B cell (primary cell): ENCODE results near the gene CSTF1. TPM values are rescaled to one million over a fixed set of nuclear protein-coding genes. Genes with fewer than 3 reads are reported as not detected.

Experiments used
- ATAC-seq: fragments of 200-7000 bp; cut with Tn5 transposase; one replicate; pipeline ENCODE4 v1.10.0; 2021; ENCODE audit warnings: low read depth, mild to moderate bottlenecking, moderate number of reproducible peaks, moderate library complexity
- CTCF ChIA-PET: fragments of 350-600 bp; sonication (Branson Sonifier 250); formaldehyde crosslinking; loops from one replicate; lab custom pipeline; 2021; ENCODE audit warnings: antibody characterized with exemption, inconsistent platforms; lab: Charles Lee
- POLR2A ChIA-PET: fragments of 350-600 bp; sonication (Branson Sonifier 250); formaldehyde crosslinking; loops from one replicate; lab custom pipeline; 2021; ENCODE audit warnings: antibody characterized with exemption; lab: Charles Lee
- DNase-seq: peaks from one replicate; pipeline ENCODE4 v3.0.0; 2013
- H2AFZ ChIP-seq: 2 replicates; pipeline ENCODE4 v1.6.1; 2012; ENCODE audit warnings: mild to moderate bottlenecking, low read depth, low read length; ENCODE audit not compliant: insufficient read depth, poor library complexity, severe bottlenecking
- H3K27ac ChIP-seq, 2 donors: 1 replicate in 1 of 2; 2 replicates in 1 of 2; pipeline ENCODE4 v1.5.1; 2012 to 2013; ENCODE audit warnings: low read length in 2 of 2, mild to moderate bottlenecking in 2 of 2, moderate library complexity in 1 of 2
- H3K27me3 ChIP-seq, 4 experiments: fragments of 200-600 bp in 1 of 4; sonication (generic) in 1 of 4; replicated peaks in 1 of 4; 1 replicate in 2 of 4; 2 replicates in 2 of 4; pipeline versions ENCODE4 v1.6.1 to v1.7.0; 2013 to 2016; ENCODE audit warnings: low read length in 3 of 4, mild to moderate bottlenecking in 2 of 4, mixed read lengths in 1 of 4, moderate library complexity in 1 of 4; ENCODE audit not compliant: insufficient read depth in 4 of 4, control insufficient read depth in 3 of 4; ENCODE audit errors: control extremely low read depth in 1 of 4
- H3K36me3 ChIP-seq, 2 experiments: replicated peaks in 1 of 2; 1 replicate in 1 of 2; 2 replicates in 1 of 2; pipeline versions ENCODE4 v1.6.1 to v1.7.1; 2013; ENCODE audit warnings: low read length in 1 of 2; ENCODE audit not compliant: insufficient read depth in 2 of 2, control insufficient read depth in 1 of 2; ENCODE audit errors: control extremely low read depth in 1 of 2, extremely low read depth in 1 of 2
- H3K4me1 ChIP-seq, 2 donors: fragments of 200-600 bp in 1 of 2; sonication (generic) in 1 of 2; 1 replicate in 1 of 2; 2 replicates in 1 of 2; pipeline versions ENCODE4 v1.5.1 to v1.6.1; 2013 to 2017; ENCODE audit warnings: low read length in 2 of 2; ENCODE audit not compliant: control insufficient read depth in 2 of 2, insufficient read depth in 2 of 2
- H3K4me2 ChIP-seq: replicated peaks from 2 replicates; pipeline ENCODE3; 2012; ENCODE audit warnings: mild to moderate bottlenecking, low read depth, low read length; ENCODE audit not compliant: poor library complexity, severe bottlenecking
- H3K4me3 ChIP-seq, 5 experiments: fragments of 200-600 bp in 1 of 5; sonication (generic) in 1 of 5; 1 replicate in 3 of 5; 2 replicates in 2 of 5; pipeline versions ENCODE4 v1.5.1 to v1.7.0; 2011 to 2016; ENCODE audit warnings: low read length in 4 of 5, mild to moderate bottlenecking in 4 of 5, low read depth in 2 of 5, control low read depth in 1 of 5, moderate library complexity in 1 of 5; ENCODE audit not compliant: insufficient read depth in 1 of 5; ENCODE audit errors: control extremely low read depth in 1 of 5, extremely low read depth in 1 of 5
- H3K79me2 ChIP-seq: fragments of 200-600 bp; sonication (generic); one replicate; pipeline ENCODE4 v1.6.0; 2016; ENCODE audit warnings: low read length; ENCODE audit not compliant: control insufficient read depth, insufficient read depth
- H3K9ac ChIP-seq: fragments of 200-600 bp; sonication (generic); 2 replicates; pipeline ENCODE4 v1.6.1; 2017; ENCODE audit warnings: mild to moderate bottlenecking, low read length, moderate library complexity
- H3K9me3 ChIP-seq, 3 donors: one replicate each; pipeline versions ENCODE4 v1.6.1 to v1.7.1; 2013; ENCODE audit warnings: low read length in 2 of 3; ENCODE audit not compliant: control insufficient read depth in 2 of 3, insufficient read depth in 1 of 3; ENCODE audit errors: control extremely low read depth in 1 of 3
- H4K20me1 ChIP-seq: 2 replicates; pipeline ENCODE4 v1.6.0; 2012; ENCODE audit warnings: mild to moderate bottlenecking, low read length; ENCODE audit not compliant: insufficient read depth, control insufficient read depth, poor library complexity, severe bottlenecking
- H3K27ac Mint-ChIP-seq: one replicate; pipeline ENCODE4 v1.8.0; 2021; ENCODE audit warnings: mixed read lengths
- H3K27me3 Mint-ChIP-seq: one replicate; pipeline ENCODE4 v1.8.0; 2021; ENCODE audit warnings: mixed read lengths
- H3K4me1 Mint-ChIP-seq: one replicate; pipeline ENCODE4 v1.8.0; 2021; ENCODE audit warnings: mixed read lengths
- H3K4me3 Mint-ChIP-seq: one replicate; pipeline ENCODE4 v1.8.0; 2021; ENCODE audit warnings: mixed read lengths
- H3K9me3 Mint-ChIP-seq: one replicate; pipeline ENCODE4 v1.8.0; 2022; ENCODE audit warnings: mixed read lengths; ENCODE audit not compliant: insufficient read depth
- EZH2 ChIP-seq: IDR thresholded peaks from 2 replicates; pipeline ENCODE4 v1.6.1; 2012; ENCODE audit warnings: borderline replicate concordance, low read depth, mild to moderate bottlenecking, moderate library complexity, low read length; ENCODE audit not compliant: insufficient read depth, poor library complexity, severe bottlenecking
- WGBS: methylation state at CpG from one replicate; pipeline ENCODE4 v1.1.5; 2013; ENCODE audit warnings: missing lambda C conversion rate; ENCODE audit not compliant: insufficient coverage; 5-methylcytosine and 5-hydroxymethylcytosine counted together
- intact Hi-C: fragments of 100-400 bp; cut with micrococcal nuclease; formaldehyde crosslinking; loops from one replicate; pipeline ENCODE4 v1.10.0; 2022
- polyA minus RNA-seq: library from RNA; depleted of rRNA, polyadenylated mRNA; stranded (reverse); fragments of >200 nt; gene quantifications from 2 replicates; pipeline ENCODE4 v1.2.3, GENCODE V29; 2012
- polyA plus RNA-seq: library from polyadenylated mRNA; depleted of rRNA; stranded (reverse); fragments of >200 nt; gene quantifications from 2 replicates; pipeline ENCODE4 v1.2.3, GENCODE V29; 2012
- total RNA-seq, 2 donors: library from RNA; stranded (reverse); fragments of 120-200 nt in 1 of 2; gene quantifications; 1 replicate in 1 of 2; 2 replicates in 1 of 2; pipeline versions ENCODE4 v1.2.3 to v1.2.4, GENCODE V29; 2013 to 2022
- TF ChIP-seq, protein P1 (sequence below): fragments of 200-600 bp; IDR thresholded peaks from one replicate; pipeline ENCODE4 v1.8.0; 2022; ENCODE audit warnings: antibody characterized with exemption, mild to moderate bottlenecking

Gene CSTF1
- total RNA-seq (31.9 and 33.8 TPM in 2 replicates), polyA plus RNA-seq (12.4 and 18.3 TPM in 2 replicates), polyA minus RNA-seq (18.3 and 21.9 TPM in 2 replicates)
- total RNA-seq (2013), result 29.6 TPM

DNA sequence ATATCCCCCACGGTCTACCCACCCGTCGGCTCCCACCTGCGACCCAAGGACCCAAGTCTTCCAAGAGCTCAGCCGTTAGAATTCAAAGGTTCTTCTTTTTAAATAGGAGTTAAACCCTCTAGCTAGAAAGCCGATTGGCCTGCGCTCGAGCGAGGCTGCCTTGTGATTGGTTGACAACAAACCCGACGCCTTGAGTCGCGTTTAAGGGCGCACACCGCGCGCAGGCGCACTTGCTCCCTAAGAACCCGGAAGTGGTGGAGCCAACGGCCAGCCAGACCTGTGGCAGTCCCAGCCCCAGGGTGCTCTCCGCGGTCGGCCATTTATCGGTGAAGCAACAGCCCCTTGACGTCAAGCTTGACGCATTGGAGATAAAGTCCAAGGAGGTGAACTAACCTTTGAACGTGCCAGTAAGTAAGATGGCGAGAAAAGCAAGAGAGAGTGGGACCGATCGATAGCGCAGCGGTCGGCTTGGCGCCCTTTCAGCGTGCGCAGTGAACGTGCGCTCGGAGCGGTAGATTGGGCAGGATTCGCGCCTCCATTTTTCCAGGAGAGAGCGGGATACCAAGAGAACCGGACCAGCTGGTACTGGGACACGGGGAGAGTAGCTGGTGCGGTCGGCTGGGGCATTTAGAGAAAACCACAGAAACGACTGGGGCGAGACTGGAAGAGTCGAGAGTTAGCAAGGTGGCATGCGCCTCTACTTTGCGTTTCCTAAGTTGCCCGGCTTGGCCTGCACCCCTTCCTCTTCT lies at the start of gene CSTF1, which contains the start of gene AURKA:
CSTF1 (plus strand) TSS at position 514 of the 749 bp plus-strand sequence. CDS start 2,908 bp downstream, outside the sequence.
AURKA (minus strand) TSS at position 84 of the 749 bp plus-strand sequence. CDS start 4,018 bp downstream, outside the sequence.
- Mint-ChIP-seq H3K9me3 (no peaks in the 10 kb centered on the region), H3K4me1 (peaks cover 18% of the 10 kb centered on the region), H3K4me3 (no peak within 1 kb of the TSS), H3K27me3 (no peaks in the 10 kb centered on the region), H3K27ac (no peak within 1 kb of the TSS)
- intact Hi-C loops, result loop anchor here (1.0 to 10.0 kb wide), 3 partner anchors 34 to 1322 kb away; partner anchors contain the start of genes FAM210B, PMEPA1 and RTF2
- TF ChIP-seq, protein P1, sequence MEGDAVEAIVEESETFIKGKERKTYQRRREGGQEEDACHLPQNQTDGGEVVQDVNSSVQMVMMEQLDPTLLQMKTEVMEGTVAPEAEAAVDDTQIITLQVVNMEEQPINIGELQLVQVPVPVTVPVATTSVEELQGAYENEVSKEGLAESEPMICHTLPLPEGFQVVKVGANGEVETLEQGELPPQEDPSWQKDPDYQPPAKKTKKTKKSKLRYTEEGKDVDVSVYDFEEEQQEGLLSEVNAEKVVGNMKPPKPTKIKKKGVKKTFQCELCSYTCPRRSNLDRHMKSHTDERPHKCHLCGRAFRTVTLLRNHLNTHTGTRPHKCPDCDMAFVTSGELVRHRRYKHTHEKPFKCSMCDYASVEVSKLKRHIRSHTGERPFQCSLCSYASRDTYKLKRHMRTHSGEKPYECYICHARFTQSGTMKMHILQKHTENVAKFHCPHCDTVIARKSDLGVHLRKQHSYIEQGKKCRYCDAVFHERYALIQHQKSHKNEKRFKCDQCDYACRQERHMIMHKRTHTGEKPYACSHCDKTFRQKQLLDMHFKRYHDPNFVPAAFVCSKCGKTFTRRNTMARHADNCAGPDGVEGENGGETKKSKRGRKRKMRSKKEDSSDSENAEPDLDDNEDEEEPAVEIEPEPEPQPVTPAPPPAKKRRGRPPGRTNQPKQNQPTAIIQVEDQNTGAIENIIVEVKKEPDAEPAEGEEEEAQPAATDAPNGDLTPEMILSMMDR, result no peak
- TF ChIP-seq EZH2, result no peak
- under 1% methylated on average over 52 of the region's 53 CpGs for WGBS
- Histone ChIP-seq H3K27ac (peak within 1 kb of the TSS; percentile 84 to 90), H2AFZ (peak within 1 kb of the TSS; percentile 90), H3K4me1 (peaks cover 16 to 21% of the 10 kb centered on the region in 2 donors), H3K9me3 (no peaks in the 10 kb centered on the region), H3K4me2 (peak within 1 kb of the TSS; percentile 77), H3K9ac (peak within 1 kb of the TSS; percentile 85), H3K79me2 (peaks cover 38% of the 10 kb centered on the region), H3K4me3 (peak within 1 kb of the TSS; percentile 60 to 98 (median 73)), H3K36me3 (peaks cover 2 to 21% of the 10 kb centered on the region in 2 experiments), H3K27me3 (no peaks in the 10 kb centered on the region), H4K20me1 (no peaks in the 10 kb centered on the region)
- DNase-seq (peak; percentile 100), ATAC-seq (peak; percentile 90)
- ChIA-PET CTCF (interaction anchor here (0.8 to 1.7 kb wide), 4 partner anchors 12 to 34 kb away, joined by 3 to 5 read pairs (median 4); partner anchors contain the start of gene FAM210B), POLR2A (interaction anchor here (1.2 to 2.1 kb wide), 2 partner anchors 34 to 76 kb away, joined by 3 to 5 read pairs; partner anchors contain the start of genes FAM210B and RTF2)

DNA sequence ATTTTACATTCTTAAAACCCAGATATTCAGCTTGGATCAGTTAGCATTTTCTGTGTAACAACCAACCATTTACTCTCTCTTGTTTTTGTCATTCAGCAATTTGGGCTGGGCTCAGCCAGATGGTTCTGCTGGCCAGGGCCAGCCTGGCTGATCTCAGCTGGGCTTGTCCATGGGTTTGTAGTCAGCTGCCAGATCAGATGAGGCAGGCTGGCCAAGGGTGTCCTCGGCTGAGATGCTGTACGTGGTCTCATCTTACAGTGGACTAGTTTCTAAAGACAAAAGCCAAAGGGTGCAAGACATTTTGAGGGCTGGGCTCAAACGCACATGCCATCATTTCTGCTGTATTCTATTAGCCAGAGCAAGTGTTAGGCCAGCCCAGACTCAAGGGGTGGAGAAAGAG lies 49.7 kb upstream of the CSTF1 start:
- H3K4me3 ChIP-seq, result no peak overlapping the region
- DNase-seq (no peak), ATAC-seq (no peak)
- Mint-ChIP-seq H3K4me1 (peaks cover 5% of the 10 kb centered on the region), H3K4me3 (no peak overlapping the region), H3K27me3 (peaks cover 66% of the 10 kb centered on the region), H3K27ac (no peak overlapping the region), H3K9me3 (no peaks in the 10 kb centered on the region)
- intact Hi-C loops, result no loop called here
- H3K4me2 ChIP-seq, result no peak overlapping the region
- H3K9me3 ChIP-seq, result no peaks in the 10 kb centered on the region
- H3K79me2 ChIP-seq, result no peaks in the 10 kb centered on the region
- TF ChIP-seq EZH2, result no peak
- TF ChIP-seq, protein P1, result no peak
- POLR2A ChIA-PET, result no interaction called here
- no peaks in the 10 kb centered on the region for H3K4me1 ChIP-seq
- H4K20me1 ChIP-seq, result no peaks in the 10 kb centered on the region
- no peak overlapping the region for H3K9ac ChIP-seq
- WGBS, result 92% methylated on average over 3 of the region's 3 CpGs
- peaks cover 0 to 28% (median 7%) of the 10 kb centered on the region in 4 experiments for H3K27me3 ChIP-seq
- H2AFZ ChIP-seq, result no peak overlapping the region
- CTCF ChIA-PET, result no interaction called here
- no peak overlapping the region for H3K27ac ChIP-seq
- no peaks in the 10 kb centered on the region for H3K36me3 ChIP-seq
